GM12891 (cell line): ENCODE data around the gene CHAC1.

Experiments used
- PAX5 ChIP-seq: IDR thresholded peaks from 2 replicates; pipeline ENCODE4 v1.6.1; 2011; ENCODE audit warnings: low read length, moderate library complexity, mild to moderate bottlenecking; ENCODE audit not compliant: insufficient read depth, severe bottlenecking
- POLR2A ChIP-seq: IDR thresholded peaks from 2 replicates; pipeline ENCODE4 v1.6.1; 2011; ENCODE audit warnings: low read depth, low read length, control low read depth
- POLR2AphosphoS5 ChIP-seq: IDR thresholded peaks from 2 replicates; pipeline ENCODE4 v1.6.1; 2011; ENCODE audit warnings: low read depth, low read length, control low read depth

DNA sequence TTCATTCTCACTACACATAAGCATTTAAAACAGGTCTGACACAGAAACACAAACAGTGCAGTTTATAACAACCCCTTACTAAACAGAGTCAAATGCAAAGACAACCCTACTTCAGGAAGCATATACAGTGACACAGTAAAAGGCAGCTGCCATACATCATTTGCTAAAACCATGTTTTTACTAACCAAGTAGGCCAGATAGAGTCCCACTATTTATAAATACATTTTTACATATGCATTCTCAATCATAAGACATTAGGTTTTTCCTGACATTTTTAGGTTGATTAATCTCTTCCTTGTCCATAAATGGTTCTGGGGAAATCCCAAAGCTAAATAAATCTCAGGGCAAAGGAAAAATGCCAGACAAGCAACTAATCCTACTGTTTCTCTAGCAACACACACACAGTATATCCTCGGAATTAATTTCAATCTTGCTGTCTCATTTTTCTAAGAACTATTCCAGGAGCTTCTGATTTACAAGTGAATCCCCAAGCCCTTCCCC is 39.0 kb downstream of the CHAC1 start:
- no peak for TF ChIP-seq POLR2A
- TF ChIP-seq PAX5, result no peak
- no peak for TF ChIP-seq POLR2AphosphoS5
